ENCODE data around the gene STOX2.

DNA sequence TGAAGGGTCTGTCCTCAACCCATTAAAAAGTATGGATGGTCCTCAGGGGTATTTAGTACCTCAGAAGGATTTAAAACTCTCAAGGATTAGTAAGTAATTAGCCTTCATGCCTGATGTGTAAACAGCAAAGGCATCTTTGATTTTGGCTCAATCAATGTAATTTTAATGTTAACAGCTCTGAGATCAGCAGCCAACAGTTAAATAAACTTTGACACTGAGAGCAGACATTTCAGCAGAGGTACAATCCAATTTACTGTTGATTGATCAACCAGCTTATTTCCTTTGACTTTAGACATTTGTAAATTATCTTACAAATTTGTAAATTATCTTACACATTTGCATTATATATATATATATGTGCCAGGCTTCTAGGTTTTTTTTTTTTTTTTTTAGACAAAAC lies 36.9 kb downstream of the STOX2 start:
- TF ChIP-seq, protein P1, sequence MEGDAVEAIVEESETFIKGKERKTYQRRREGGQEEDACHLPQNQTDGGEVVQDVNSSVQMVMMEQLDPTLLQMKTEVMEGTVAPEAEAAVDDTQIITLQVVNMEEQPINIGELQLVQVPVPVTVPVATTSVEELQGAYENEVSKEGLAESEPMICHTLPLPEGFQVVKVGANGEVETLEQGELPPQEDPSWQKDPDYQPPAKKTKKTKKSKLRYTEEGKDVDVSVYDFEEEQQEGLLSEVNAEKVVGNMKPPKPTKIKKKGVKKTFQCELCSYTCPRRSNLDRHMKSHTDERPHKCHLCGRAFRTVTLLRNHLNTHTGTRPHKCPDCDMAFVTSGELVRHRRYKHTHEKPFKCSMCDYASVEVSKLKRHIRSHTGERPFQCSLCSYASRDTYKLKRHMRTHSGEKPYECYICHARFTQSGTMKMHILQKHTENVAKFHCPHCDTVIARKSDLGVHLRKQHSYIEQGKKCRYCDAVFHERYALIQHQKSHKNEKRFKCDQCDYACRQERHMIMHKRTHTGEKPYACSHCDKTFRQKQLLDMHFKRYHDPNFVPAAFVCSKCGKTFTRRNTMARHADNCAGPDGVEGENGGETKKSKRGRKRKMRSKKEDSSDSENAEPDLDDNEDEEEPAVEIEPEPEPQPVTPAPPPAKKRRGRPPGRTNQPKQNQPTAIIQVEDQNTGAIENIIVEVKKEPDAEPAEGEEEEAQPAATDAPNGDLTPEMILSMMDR (IDR thresholded peaks at IDR 0.05; ENCODE audit: insufficient read depth, low read length, poor library complexity, severe bottlenecking) = no peak
- no peak for TF ChIP-seq EZH2phosphoT487 (conservative IDR thresholded peaks at IDR 0.05; ENCODE audit: low read length)
